ENCODE results near the gene FOXA3. TPM values are rescaled to one million over a fixed set of nuclear protein-coding genes. Genes with fewer than 3 reads are reported as not detected.

Gene FOXA3
- total RNA-seq, 1 donor from 2014 or later = 0.59 TPM

- no peak for FAIRE-seq
- Histone ChIP-seq H3K36me3 (ENCODE audit: insufficient read depth, low read length) (no peaks in the 10 kb centered on the region), H2AFZ (ENCODE audit: low read depth, low read length) (peak within 1 kb of the TSS; percentile 89), H3K79me2 (ENCODE audit: insufficient read depth, low read length) (peaks cover 24% of the 10 kb centered on the region), H3K4me1 (ENCODE audit: insufficient read depth, low read length) (peaks cover 24% of the 10 kb centered on the region), H3K27me3 (ENCODE audit: insufficient read depth, low read length) (no peaks in the 10 kb centered on the region), H3K9ac (ENCODE audit: low read length) (peak within 1 kb of the TSS; percentile 85), H4K20me1 (ENCODE audit: insufficient read depth, low read length) (peaks cover 33% of the 10 kb centered on the region), H3K27ac (ENCODE audit: low read depth, low read length) (peak within 1 kb of the TSS; percentile 90), H3K4me2 (ENCODE audit: low read length) (peak within 1 kb of the TSS; percentile 89), H3K4me3 (ENCODE audit: insufficient read depth, low read depth, low read length) (peak within 1 kb of the TSS; percentile 65), H3K9me3 (ENCODE audit: insufficient read depth, low read depth, low read length) (no peaks in the 10 kb centered on the region)
- Mint-ChIP-seq H3K4me3 (ENCODE audit: unreplicated experiment) (peak within 1 kb of the TSS; percentile 93), H3K36me3 (ENCODE audit: low read depth, unreplicated experiment) (peaks cover 4% of the 10 kb centered on the region), H3K27me3 (ENCODE audit: low read depth, unreplicated experiment) (no peaks in the 10 kb centered on the region), H3K27ac (ENCODE audit: unreplicated experiment) (peak within 1 kb of the TSS; percentile 98), H3K4me1 (ENCODE audit: low read depth, unreplicated experiment) (peaks cover 10% of the 10 kb centered on the region), H3K9me3 (ENCODE audit: unreplicated experiment) (no peaks in the 10 kb centered on the region)
- no peak for TF ChIP-seq EZH2 (IDR thresholded peaks at IDR 0.05; ENCODE audit: insufficient read depth, low read length)
- TF ChIP-seq, protein P1, sequence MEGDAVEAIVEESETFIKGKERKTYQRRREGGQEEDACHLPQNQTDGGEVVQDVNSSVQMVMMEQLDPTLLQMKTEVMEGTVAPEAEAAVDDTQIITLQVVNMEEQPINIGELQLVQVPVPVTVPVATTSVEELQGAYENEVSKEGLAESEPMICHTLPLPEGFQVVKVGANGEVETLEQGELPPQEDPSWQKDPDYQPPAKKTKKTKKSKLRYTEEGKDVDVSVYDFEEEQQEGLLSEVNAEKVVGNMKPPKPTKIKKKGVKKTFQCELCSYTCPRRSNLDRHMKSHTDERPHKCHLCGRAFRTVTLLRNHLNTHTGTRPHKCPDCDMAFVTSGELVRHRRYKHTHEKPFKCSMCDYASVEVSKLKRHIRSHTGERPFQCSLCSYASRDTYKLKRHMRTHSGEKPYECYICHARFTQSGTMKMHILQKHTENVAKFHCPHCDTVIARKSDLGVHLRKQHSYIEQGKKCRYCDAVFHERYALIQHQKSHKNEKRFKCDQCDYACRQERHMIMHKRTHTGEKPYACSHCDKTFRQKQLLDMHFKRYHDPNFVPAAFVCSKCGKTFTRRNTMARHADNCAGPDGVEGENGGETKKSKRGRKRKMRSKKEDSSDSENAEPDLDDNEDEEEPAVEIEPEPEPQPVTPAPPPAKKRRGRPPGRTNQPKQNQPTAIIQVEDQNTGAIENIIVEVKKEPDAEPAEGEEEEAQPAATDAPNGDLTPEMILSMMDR (IDR thresholded peaks at IDR 0.05; ENCODE audit: insufficient read depth, low read depth, low read length) = no peak
- DNase-seq (ENCODE audit: low read depth) = peak; percentile 83
These were observed 21.7 kb downstream of the FOXA3 start, which contains the start of gene IRF2BP1 for GRCh38 chr19:45885556-45886426. Gene IRF2BP1 (minus strand): TSS chr19:45886141. CDS start chr19:45885774, 367 bp downstream.

DNA sequence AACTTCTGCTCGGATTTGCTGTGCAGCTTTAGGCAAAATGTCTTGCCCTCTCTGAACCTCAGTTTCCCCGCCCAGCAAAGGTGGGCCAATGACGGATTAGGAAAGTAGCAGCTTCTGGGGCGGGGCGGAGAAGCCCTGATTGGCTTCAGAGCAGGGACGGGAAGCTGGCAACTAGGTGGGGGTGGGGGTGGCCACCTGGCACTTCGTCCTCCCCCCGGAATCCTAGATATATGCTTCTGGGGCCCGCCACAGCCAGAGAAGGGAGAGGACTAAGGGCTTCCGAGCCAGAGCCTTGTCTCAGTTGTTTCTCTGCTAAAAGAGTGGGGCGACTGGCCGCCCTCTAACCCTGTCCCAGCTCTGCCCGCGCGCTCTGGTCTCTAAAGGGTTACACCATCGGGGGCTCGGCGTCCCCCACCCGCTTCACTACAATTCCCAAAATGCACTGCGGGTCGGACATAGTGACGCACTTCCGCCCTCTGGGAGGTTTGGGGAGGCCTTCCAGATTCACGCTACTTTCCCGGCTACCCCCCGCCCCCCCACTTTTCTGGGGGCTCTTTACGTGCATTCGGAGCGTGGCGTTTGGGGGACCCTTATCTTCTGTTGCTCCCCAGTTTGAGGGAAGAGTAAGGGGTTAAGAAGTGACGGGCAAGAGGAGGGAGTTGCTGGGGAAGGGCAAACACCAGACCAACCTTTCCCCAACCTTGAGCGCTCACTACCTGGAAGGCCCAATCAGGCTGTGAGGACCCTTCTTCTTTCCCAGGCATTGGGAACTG, 22.5 kb downstream of the FOXA3 start:
- Histone ChIP-seq H3K4me3 (ENCODE audit: insufficient read depth, low read depth, low read length) (peak overlapping the region; percentile 65), H3K9ac (ENCODE audit: low read length) (peak overlapping the region; percentile 85), H3K4me2 (ENCODE audit: low read length) (peak overlapping the region; percentile 89), H3K9me3 (ENCODE audit: insufficient read depth, low read depth, low read length) (no peaks in the 10 kb centered on the region), H4K20me1 (ENCODE audit: insufficient read depth, low read length) (peaks cover 31% of the 10 kb centered on the region), H3K27me3 (ENCODE audit: insufficient read depth, low read length) (no peaks in the 10 kb centered on the region), H3K79me2 (ENCODE audit: insufficient read depth, low read length) (peaks cover 24% of the 10 kb centered on the region), H3K27ac (ENCODE audit: low read depth, low read length) (peak overlapping the region; percentile 90), H3K4me1 (ENCODE audit: insufficient read depth, low read length) (peaks cover 24% of the 10 kb centered on the region), H3K36me3 (ENCODE audit: insufficient read depth, low read length) (no peaks in the 10 kb centered on the region), H2AFZ (ENCODE audit: low read depth, low read length) (peak overlapping the region; percentile 89)
- DNase-seq (ENCODE audit: low read depth) (peak; percentile 85), FAIRE-seq (peak; percentile 52)
- no peaks in the 10 kb centered on the region for H3K27me3 Mint-ChIP-seq (ENCODE audit: low read depth, unreplicated experiment)
- peak overlapping the region; percentile 98 for H3K27ac Mint-ChIP-seq (ENCODE audit: unreplicated experiment)
- H3K36me3 Mint-ChIP-seq (ENCODE audit: low read depth, unreplicated experiment) = peaks cover 6% of the 10 kb centered on the region
- peak overlapping the region; percentile 93 for H3K4me3 Mint-ChIP-seq (ENCODE audit: unreplicated experiment)
- peaks cover 8% of the 10 kb centered on the region for H3K4me1 Mint-ChIP-seq (ENCODE audit: low read depth, unreplicated experiment)
- no peaks in the 10 kb centered on the region for H3K9me3 Mint-ChIP-seq (ENCODE audit: unreplicated experiment)
- no peak for TF ChIP-seq EZH2 (IDR thresholded peaks at IDR 0.05; ENCODE audit: insufficient read depth, low read length)
- TF ChIP-seq, protein P1 (IDR thresholded peaks at IDR 0.05; ENCODE audit: insufficient read depth, low read depth, low read length) = no peak
